Psoas muscle (tissue), 8 donors: ENCODE results near the gene MPPED2. TPM values are rescaled to one million over a fixed set of nuclear protein-coding genes. Genes with fewer than 3 reads are reported as not detected.

Experiments used
- ATAC-seq, 4 donors: fragments of 200-7000 bp; cut with Tn5 transposase; one replicate each; pipeline ENCODE4 v1.9.1; 2020; ENCODE audit warnings: moderate library complexity in 3 of 4, mild to moderate bottlenecking in 2 of 4
- DNase-seq, 2 donors: peaks; one replicate each; pipeline ENCODE4 v3.0.0-alpha.2; 2020
- H3K27ac ChIP-seq: fragments of 200-600 bp; one replicate; pipeline ENCODE4 v1.8.0; 2022
- H3K27me3 ChIP-seq, 3 donors: fragments of 200-600 bp in 1 of 3; one replicate each; pipeline versions ENCODE4 v1.6.1 to v1.8.0; 2013 to 2022; ENCODE audit warnings: low read length in 2 of 3, mild to moderate bottlenecking in 2 of 3, moderate library complexity in 1 of 3; ENCODE audit not compliant: insufficient read depth in 3 of 3
- H3K36me3 ChIP-seq, 2 donors: fragments of 200-600 bp in 1 of 2; one replicate each; pipeline versions ENCODE4 v1.6.1 to v1.8.0; 2013 to 2022; ENCODE audit warnings: low read depth in 1 of 2, mild to moderate bottlenecking in 1 of 2, moderate library complexity in 1 of 2; ENCODE audit not compliant: insufficient read depth in 1 of 2
- H3K4me1 ChIP-seq: fragments of 200-600 bp; one replicate; pipeline ENCODE4 v1.8.0; 2022
- H3K4me3 ChIP-seq: fragments of 200-600 bp; one replicate; pipeline ENCODE4 v1.8.0; 2022; ENCODE audit warnings: mild to moderate bottlenecking
- H3K9me3 ChIP-seq: fragments of 200-600 bp; one replicate; pipeline ENCODE4 v1.8.0; 2022
- WGBS, 3 donors: extraction: QIAGEN DNeasy Blood & Tissue Kit; methylation state at CpG; one replicate each; pipeline versions ENCODE4 v1.1.6 to v1.1.7; 2013; 5-methylcytosine and 5-hydroxymethylcytosine counted together
- intact Hi-C, 2 donors: fragments of 100-400 bp; cut with DNase I; formaldehyde crosslinking; loops; one replicate each; pipeline versions ENCODE4 v1.11.0 to v1.14.2; 2022
- polyA plus RNA-seq, 3 donors: library from polyadenylated mRNA; stranded (reverse); fragments of 200-250 nt; gene quantifications; one replicate each; pipeline ENCODE4 v1.2.3, GENCODE V29; 2013
- total RNA-seq, 4 donors: library from RNA; stranded (reverse); fragmentation: NEBNext Ultra II Directional in 2 of 4; extraction: Animal tissue kit (Norgen Biotek cat#: 25700) in 2 of 4; gene quantifications; one replicate each; pipeline versions ENCODE4 v1.2.1 to v1.2.4, GENCODE V29; 2021 to 2023
- TF ChIP-seq, protein P1 (sequence below): fragments of 200-600 bp; IDR thresholded peaks from one replicate; pipeline ENCODE4 v1.8.0; 2022; ENCODE audit warnings: antibody characterized with exemption
- donor health status: healthy with polysubstance abuse.
- donor health status: DM: no; HTN: no; CAD: no; lungs with moderate emphysema.
- donor health status: Bipolar disorder and iron deficiency.
- donor health status: healthy.
- donor health status: DM: yes; HTN: yes; CAD: no.
- donor health status: DM: no; HTN: no; CAD: no.
- donor health status: DM: no; HTN: no; CAD: no.
- donor health status: DM: yes; HTN: yes; CAD: no.

The MPPED2 gene
- total and polyA plus RNA-seq, 7 donors: 0.44 to 7.9 (median 3.4) TPM

DNA sequence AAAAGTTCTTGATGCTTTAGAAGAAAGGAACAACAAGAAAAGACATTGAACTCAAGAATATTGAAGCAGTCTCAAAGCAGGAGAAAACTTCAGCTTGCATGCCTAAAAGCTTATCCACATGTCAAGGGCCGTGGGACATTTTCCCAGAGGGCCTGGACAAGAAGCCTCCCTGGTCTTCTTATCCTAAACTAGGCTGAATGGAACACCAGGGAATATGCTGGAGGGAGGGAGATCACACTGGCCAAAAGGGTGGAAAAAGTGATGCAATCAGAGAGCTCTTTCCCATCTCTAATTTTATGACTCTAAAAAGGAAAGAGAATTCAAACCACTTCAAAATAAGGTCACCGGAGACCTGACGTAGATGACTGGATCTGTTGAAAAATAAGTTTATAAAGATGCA is 107.2 kb downstream of the MPPED2 start:
- H3K27me3 ChIP-seq: no peaks in the 10 kb centered on the region
- TF ChIP-seq, protein P1, sequence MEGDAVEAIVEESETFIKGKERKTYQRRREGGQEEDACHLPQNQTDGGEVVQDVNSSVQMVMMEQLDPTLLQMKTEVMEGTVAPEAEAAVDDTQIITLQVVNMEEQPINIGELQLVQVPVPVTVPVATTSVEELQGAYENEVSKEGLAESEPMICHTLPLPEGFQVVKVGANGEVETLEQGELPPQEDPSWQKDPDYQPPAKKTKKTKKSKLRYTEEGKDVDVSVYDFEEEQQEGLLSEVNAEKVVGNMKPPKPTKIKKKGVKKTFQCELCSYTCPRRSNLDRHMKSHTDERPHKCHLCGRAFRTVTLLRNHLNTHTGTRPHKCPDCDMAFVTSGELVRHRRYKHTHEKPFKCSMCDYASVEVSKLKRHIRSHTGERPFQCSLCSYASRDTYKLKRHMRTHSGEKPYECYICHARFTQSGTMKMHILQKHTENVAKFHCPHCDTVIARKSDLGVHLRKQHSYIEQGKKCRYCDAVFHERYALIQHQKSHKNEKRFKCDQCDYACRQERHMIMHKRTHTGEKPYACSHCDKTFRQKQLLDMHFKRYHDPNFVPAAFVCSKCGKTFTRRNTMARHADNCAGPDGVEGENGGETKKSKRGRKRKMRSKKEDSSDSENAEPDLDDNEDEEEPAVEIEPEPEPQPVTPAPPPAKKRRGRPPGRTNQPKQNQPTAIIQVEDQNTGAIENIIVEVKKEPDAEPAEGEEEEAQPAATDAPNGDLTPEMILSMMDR: no peak
- ATAC-seq (peak in 2 of 4 donors; percentile 39 to 77), DNase-seq (peak; percentile 19 to 54)
- H3K9me3 ChIP-seq: no peaks in the 10 kb centered on the region
- peak overlapping the region; percentile 32 for H3K27ac ChIP-seq
- peak overlapping the region; percentile 17 for H3K4me3 ChIP-seq
- no peaks in the 10 kb centered on the region for H3K36me3 ChIP-seq
- 16 to 24% (median 17%) methylated on average over 3 of the region's 3 CpGs for WGBS, 3 donors
- intact Hi-C loops: no loop called here
- peaks cover 20% of the 10 kb centered on the region for H3K4me1 ChIP-seq

DNA sequence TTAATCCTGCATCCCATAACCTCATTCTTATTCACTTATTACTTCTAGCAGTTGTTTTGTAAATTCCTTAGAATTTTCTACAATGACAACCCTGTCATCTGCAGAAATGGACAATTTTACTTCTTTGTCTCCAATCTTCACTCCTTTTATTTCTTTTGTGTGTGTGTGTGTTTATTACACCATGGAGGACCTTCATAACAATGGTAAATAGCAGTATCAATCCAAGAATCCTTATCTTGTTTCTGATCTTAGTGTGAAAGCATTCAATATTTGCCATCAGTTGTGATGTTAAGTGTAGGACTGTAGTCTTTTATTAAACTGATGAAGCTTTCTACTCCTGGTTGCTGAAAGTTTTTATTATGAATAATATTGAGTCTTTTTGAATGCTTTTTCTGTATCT is 109.1 kb downstream of the MPPED2 start:
- Histone ChIP-seq H3K4me1 (peaks cover 20% of the 10 kb centered on the region), H3K36me3 (no peaks in the 10 kb centered on the region), H3K27me3 (no peaks in the 10 kb centered on the region), H3K27ac (no peak overlapping the region), H3K4me3 (no peak overlapping the region), H3K9me3 (no peaks in the 10 kb centered on the region)
- intact Hi-C loops: no loop called here
- DNase-seq (no peak), ATAC-seq (no peak)
- TF ChIP-seq, protein P1: no peak

DNA sequence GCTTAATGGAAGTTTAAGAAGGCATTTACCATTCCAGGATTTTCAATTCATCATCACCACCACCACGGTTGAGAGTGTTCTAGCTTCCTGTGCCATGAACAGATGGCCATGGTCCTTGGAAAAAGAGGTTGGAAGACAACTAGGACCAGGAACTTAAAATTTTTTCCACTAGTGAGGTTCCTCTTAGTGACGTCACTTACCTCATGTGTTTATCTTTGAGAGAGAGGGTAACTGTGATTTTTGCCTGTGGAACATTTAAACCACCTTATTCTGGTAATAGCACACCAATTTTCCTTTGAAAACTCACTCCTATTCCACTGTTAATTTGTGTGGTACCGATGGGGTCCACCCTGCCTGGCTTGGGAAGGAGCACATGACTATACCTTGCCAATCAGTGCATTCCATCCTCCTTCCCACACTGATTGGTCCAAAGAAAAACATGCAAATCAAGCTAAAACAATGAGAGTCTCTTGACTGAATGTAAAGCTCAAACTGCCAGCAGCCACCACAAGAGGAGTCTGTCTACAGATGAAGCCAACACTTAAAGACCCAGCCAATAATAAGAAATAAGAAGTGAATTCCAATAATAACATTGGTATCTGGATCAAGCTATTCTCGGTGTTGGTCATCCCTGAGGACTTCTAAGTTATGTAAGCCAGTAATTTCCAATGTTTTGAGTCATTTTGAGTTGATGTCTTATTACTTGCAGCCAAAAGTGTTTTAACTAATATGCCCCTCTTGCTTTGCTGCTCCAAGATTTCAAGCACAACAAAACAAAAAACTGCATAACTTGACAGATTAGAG is 111.8 kb downstream of the MPPED2 start:
- no peaks in the 10 kb centered on the region for H3K27me3 ChIP-seq
- no peaks in the 10 kb centered on the region for H3K9me3 ChIP-seq
- 53 to 74% (median 70%) methylated on average over 4 of the region's 4 CpGs for WGBS, 3 donors
- no peaks in the 10 kb centered on the region for H3K36me3 ChIP-seq
- TF ChIP-seq, protein P1: no peak
- no peak overlapping the region for H3K27ac ChIP-seq
- peaks cover 23% of the 10 kb centered on the region for H3K4me1 ChIP-seq
- ATAC-seq (no peak), DNase-seq (no peak)
- no peak overlapping the region for H3K4me3 ChIP-seq
- intact Hi-C loops: no loop called here

DNA sequence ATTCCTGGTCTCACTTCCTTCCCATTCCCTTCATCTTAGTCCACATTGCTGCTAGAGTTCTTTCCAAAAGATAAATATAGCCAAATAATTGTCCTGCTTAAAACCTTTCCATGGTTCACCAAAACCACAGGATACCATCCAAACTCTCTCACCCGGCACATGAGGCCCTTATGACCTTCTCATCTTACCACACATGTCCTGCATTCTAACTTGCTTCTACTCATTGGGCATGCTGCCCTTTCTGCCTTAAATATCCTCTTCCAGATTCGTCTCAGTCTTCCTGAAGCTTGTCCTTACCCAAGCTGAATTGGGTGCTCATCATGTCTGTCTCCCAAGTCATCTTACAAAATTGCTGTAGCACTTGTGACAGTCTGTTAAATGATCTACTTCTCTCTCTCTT is 114.9 kb downstream of the MPPED2 start:
- ATAC-seq (peak in 3 of 4 donors; percentile 25 to 45 (median 41)), DNase-seq (no peak)
- Histone ChIP-seq H3K4me1 (peaks cover 24% of the 10 kb centered on the region), H3K36me3 (no peaks in the 10 kb centered on the region), H3K4me3 (no peak overlapping the region), H3K27ac (no peak overlapping the region), H3K9me3 (no peaks in the 10 kb centered on the region), H3K27me3 (no peaks in the 10 kb centered on the region)
- TF ChIP-seq, protein P1: no peak
- intact Hi-C loops: no loop called here
- WGBS, 3 donors: 26 to 40% (median 28%) methylated on average over 2 of the region's 2 CpGs
